ENCODE results near the gene LRRC3. TPM values are rescaled to one million over a fixed set of nuclear protein-coding genes. Genes with fewer than 3 reads are reported as not detected.
A peak's percentile ranks its signal among the peaks of the same experiment; 100 is the strongest.
"Not testable (repeated sequence)": the region's sequence is repeated elsewhere in the genome, so short reads cannot be mapped to it uniquely, and the experiment has no call there.

Gene LRRC3
- total RNA-seq, 1 experiment from 2014 or later: not detected

GRCh38 chr21:44496564-44497550 lies 41.5 kb downstream of the LRRC3 start:
- no peak for DNase-seq (ENCODE audit: low read depth)

DNA sequence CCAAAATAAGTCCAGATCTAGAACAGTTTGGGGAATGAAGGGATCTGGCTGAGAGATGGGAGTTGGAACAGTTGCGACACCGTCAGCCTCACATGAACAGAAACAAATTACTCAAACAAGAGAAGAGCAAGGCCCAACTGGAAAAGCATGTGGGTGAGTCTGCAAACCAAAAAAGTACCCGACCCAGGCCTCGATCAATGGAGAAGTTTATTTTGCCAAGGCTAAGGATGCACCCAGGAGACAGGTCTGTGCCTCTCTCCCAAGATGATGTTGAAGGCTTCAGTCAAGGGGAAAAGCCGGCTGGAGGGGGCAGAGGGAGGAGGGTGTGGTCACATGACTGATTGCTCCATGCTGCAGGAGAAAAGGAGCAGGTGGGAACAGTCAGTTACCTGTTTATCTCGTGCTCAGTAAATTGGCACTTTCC lies 42.4 kb downstream of the LRRC3 start:
- DNase-seq (ENCODE audit: low read depth): no peak

GRCh38 chr21:44498280-44499210 lies 43.2 kb downstream of the LRRC3 start:
- no peak for DNase-seq (ENCODE audit: low read depth)

GRCh38 chr21:44499211-44499560 lies 43.9 kb downstream of the LRRC3 start:
- DNase-seq (ENCODE audit: low read depth): no peak

GRCh38 chr21:44499631-44500030 lies 44.3 kb downstream of the LRRC3 start:
- DNase-seq (ENCODE audit: low read depth): no peak

DNA sequence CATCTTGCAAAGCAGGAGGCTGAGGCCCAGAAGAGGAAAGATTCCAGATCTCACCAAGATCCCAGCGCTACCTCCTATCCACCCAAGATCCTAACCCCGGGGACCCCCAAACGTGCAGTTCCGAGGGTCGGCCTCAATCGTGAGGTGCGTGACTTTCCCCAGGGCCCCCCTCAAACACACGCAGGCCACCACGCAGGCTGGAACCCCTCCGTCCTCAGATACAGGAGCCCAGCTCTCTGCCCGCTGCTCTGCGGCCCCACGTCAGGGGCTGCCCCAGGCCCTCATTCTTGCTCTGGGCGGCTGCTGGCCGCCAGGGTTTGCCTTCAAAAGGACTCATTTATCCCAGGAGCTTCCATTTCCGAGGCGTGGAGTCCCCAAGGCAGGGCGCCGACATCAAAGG lies 44.8 kb downstream of the LRRC3 start:
- DNase-seq (ENCODE audit: low read depth): no peak

- no peak for DNase-seq (ENCODE audit: low read depth)
Observed at GRCh38 chr21:44502171-44502958, 47.1 kb downstream of the LRRC3 start.

DNA sequence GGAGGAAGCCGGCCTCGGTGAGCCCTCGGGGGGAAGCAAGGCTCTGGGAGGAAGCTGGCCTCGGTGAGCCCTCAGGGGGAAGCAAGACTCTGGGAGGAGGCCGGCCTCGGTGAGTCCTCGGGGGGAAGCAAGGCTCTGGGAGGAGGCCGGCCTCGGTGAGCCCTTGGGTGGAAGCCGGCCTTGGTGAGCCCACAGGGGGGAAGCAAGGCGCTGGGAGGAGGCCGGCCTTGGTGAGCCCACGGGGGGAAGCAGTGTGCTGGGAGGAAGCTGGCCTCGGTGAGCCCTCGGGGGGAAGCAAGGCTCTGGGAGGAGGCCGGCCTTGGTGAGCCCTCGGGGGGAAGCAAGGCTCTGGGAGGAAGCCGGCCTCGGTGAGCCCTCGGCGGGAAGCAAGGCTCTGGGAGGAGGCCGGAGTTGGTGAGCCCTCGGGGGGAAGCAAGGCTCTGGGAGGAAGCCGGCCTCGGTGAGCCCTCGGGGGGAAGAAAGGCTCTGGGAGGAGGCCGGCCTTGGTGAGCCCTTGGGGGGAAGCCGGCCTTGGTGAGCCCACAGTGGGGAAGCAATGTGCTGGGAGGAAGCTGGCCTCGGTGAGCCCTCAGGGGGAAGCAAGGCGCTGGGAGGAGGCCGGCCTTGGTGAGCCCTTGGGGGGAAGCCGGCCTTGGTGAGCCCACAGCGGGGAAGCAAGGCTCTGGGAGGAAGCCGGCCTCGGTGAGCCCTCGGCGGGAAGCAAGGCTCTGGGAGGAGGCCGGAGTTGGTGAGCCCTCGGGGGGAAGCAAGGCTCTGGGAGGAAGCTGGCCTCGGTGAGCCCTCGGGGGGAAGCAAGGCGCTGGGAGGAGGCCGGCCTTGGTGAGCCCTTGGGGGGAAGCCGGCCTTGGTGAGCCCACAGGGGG lies 47.9 kb downstream of the LRRC3 start:
- DNase-seq (ENCODE audit: low read depth): not testable (repeated sequence)

- no peak for DNase-seq (ENCODE audit: low read depth)
Observed at GRCh38 chr21:44503901-44504399, 48.6 kb downstream of the LRRC3 start.

DNA sequence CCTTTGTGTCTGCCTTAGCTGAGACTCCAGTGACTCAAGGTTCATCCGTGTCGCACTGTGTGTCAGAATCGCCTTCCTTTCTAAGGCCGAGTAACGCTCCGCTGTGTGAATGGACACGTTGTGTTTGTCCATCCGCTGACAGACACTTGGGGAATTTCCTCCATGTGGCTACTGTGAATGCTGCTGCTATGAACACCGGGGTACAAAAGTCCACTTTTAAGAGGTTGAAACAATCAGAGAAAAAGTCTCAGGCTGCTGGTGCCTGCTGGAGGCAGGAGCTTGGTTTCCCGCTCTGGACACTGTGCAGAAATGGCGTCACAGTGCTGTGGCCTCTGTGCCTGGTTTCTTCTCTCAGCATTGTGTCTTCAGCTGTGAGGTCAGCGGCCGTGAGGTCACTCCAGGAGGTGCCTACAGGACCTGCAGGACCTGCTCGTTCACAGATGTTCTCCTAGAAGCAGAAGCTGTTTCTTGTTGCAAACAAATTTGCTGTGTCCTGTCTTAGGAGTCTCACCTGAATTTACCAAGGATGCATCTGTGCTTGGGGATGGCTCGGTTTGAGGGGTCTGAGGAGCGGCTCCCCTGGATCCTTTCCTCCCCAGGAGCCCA lies 50.5 kb downstream of the LRRC3 start:
- no peak for DNase-seq (ENCODE audit: low read depth)

- no peak for DNase-seq (ENCODE audit: low read depth)
Observed at GRCh38 chr21:44506279-44507255, 51.3 kb downstream of the LRRC3 start.

DNA sequence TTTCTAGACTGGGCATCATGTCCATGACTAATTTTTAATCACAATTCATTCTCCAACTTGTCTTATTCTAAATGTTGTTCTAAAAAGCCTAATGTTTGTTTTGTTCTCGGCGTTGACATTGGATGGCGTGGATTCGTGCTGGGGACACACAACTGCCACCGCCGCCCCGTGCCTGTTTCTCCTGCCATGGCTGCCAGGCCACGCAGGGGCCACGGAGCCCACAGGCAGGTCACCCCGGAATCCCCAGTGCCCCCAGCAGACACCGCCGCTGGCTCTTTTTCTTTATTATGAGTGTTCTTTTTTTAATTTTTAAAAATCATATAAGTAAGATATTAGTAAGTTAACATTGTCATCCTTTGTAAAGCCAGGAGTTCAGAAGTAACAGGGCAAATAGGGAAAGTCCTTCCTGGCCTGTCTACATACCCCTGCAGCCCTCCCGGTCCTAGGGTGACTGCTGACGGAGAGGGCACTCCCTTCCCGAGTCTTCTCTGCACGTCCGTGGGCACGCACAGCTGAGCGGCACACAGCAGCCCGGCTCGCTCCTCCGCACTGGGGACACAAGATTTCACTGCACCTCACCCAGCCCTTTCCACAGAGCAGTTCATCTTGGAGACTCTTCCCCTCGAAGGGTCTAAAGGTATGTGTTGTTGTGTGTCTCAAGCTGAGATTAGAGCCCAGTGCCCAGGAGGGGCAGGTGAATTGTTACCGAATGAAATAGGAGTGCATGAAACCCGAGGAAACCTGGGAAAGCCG lies 52.5 kb downstream of the LRRC3 start:
- no peak for DNase-seq (ENCODE audit: low read depth)

- no peak for DNase-seq (ENCODE audit: low read depth)
Observed at GRCh38 chr21:44508426-44508710, 53.1 kb downstream of the LRRC3 start.

- no peak for DNase-seq (ENCODE audit: low read depth)
Observed at GRCh38 chr21:44508711-44509445, 53.6 kb downstream of the LRRC3 start.

DNA sequence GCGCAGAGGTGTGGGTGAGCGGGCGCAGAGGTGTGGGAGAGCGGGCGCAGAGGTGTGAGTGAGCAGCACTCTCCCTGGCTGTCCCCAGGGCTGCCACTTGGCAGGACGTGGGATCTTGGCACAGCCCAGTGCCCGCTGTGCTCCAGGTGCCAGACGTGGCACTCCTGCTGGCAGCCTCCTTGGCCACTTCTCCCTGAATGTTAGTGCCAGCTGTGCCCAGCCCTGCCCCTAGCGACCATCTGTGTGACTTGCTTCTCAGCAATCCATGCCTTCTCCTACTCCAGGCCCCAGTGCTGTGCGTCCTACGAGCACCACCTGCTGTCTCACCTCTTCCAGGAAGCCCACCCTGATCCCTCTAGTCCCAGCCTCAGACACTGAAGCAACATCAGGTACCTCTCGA lies 54.2 kb downstream of the LRRC3 start:
- DNase-seq (ENCODE audit: low read depth): peak; percentile 14

DNA sequence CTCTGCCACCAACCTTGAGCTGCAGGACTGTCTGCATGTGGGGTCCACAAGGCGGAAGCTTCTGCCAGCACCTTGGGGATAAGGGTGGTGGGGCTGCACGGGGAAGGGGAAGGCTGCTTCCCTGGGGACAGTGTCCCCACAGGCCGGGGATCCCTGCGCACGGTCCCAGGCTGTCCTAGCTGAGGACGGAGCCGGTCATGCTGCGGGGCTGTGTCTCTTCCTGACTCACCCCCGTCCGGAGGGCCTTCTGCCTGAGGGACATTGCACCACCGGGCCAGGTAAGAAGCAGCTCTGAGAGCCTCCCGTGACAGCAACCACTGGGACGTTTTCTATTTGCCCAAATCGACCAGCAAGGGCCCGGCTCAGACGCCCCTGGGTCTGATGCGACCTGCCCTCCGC lies 54.8 kb downstream of the LRRC3 start:
- DNase-seq (ENCODE audit: low read depth): no peak

DNA sequence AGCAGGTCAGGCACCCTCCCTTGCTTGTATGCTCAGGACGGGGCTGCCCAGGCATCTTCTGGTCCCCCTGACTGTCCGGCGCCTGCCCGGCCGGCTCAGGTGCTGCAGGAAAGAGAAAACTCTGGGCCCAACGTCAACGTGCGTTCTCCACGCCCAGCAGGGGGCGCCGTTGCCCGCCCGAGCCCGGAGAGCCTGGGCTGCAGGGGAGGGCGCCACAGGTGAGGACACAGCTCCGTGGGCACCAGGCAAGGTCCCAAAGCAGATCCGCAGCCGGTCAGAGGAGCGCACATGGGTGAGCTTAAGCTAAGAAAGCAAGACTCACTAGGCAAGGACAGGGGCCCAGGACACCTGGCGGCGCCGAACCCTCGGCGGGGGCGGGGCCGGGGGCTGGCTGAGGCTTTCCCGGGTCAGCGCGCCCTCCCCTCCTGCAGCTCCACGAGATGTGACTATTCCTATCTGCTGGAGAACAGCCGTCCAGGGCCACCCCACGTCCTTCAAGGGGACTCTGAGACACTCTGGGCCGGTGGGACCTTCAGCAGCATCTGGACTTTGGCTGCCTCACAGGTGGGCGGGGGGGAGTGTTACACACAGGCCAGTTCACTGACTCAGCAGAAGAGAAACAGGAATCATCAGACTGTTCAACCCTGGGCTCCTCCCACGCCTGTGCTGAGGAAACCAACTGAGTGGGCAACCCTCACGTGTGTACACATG lies 55.4 kb downstream of the LRRC3 start:
- peak; percentile 5 for DNase-seq (ENCODE audit: low read depth)
